ENCODE data around the gene RPH3AL.
A peak's percentile ranks its signal among the peaks of the same experiment; 100 is the strongest.

RPH3AL gene

GRCh38 chr17:336110-337021, 16.2 kb downstream of the RPH3AL start:
- peak; percentile 7 for DNase-seq (ENCODE audit: low spot score)

- no peak for DNase-seq (ENCODE audit: low spot score)
Observed at GRCh38 chr17:335691-336090, 16.9 kb downstream of the RPH3AL start.

- DNase-seq (ENCODE audit: low spot score) = no peak
Observed at GRCh38 chr17:334974-335481, 17.6 kb downstream of the RPH3AL start.

- DNase-seq (ENCODE audit: low spot score) = no peak
Observed at GRCh38 chr17:333626-334396, 18.8 kb downstream of the RPH3AL start.

- no peak for DNase-seq (ENCODE audit: low spot score)
Observed at GRCh38 chr17:332558-333322, 19.9 kb downstream of the RPH3AL start.

- DNase-seq (ENCODE audit: low spot score) = no peak
Observed at GRCh38 chr17:332023-332422, 20.6 kb downstream of the RPH3AL start.

GRCh38 chr17:330993-331701, 21.5 kb downstream of the RPH3AL start:
- peak; percentile 16 for DNase-seq (ENCODE audit: low spot score)

- no peak for DNase-seq (ENCODE audit: low spot score)
Observed at GRCh38 chr17:329784-330420, 22.7 kb downstream of the RPH3AL start.

GRCh38 chr17:327971-328370, 24.6 kb downstream of the RPH3AL start:
- DNase-seq (ENCODE audit: low spot score) = no peak

- DNase-seq (ENCODE audit: low spot score) = no peak
Observed at GRCh38 chr17:327296-327695, 25.3 kb downstream of the RPH3AL start.

GRCh38 chr17:326010-326621, 26.5 kb downstream of the RPH3AL start:
- no peak for DNase-seq (ENCODE audit: low spot score)

- DNase-seq (ENCODE audit: low spot score) = no peak
Observed at GRCh38 chr17:325270-326009, 27.2 kb downstream of the RPH3AL start.

GRCh38 chr17:323721-324571, 28.7 kb downstream of the RPH3AL start:
- no peak for DNase-seq (ENCODE audit: low spot score)

- no peak for DNase-seq (ENCODE audit: low spot score)
Observed at GRCh38 chr17:323181-323580, 29.4 kb downstream of the RPH3AL start.

- DNase-seq (ENCODE audit: low spot score) = no peak
Observed at GRCh38 chr17:322006-322780, 30.4 kb downstream of the RPH3AL start.

- DNase-seq (ENCODE audit: low spot score) = no peak
Observed at GRCh38 chr17:321386-321941, 31.1 kb downstream of the RPH3AL start.

GRCh38 chr17:320809-321385, 31.7 kb downstream of the RPH3AL start:
- DNase-seq (ENCODE audit: low spot score) = no peak

All from CD4-positive, alpha-beta T cell treated with Interleukin-2 at 100 ng/mL for 4 hours (primary cell).